ENCODE results near the gene MYOG. TPM values are rescaled to one million over a fixed set of nuclear protein-coding genes. Genes with fewer than 3 reads are reported as not detected.

Gene MYOG
- total and polyA plus RNA-seq, 10 of the 15 experiments (the other 5 are each of a cell fraction or from before 2014, with no cell fraction given): not detected

DNA sequence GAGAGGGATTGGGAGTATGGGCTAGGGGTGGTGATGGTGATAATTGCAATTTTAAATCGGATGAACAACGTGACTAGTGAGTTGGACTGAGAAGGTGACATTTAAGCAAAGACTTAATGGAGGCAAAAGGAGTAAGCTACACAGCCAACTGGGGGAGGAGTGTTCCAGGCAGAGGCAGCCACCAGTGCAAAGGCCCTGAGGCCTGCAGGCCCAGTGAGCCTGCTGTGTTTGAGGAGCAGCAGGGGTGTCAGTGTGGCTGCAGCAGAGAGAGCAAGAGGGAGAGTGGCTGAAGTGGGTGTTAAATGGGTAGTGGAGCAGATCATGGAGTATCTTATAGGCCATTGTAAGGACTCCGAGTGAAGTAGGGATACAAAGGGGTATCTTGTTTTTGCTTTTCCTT is 18.8 kb downstream of the MYOG start:
- POLR2A ChIA-PET: no interaction called here
- in situ Hi-C loops (cut with MboI): no loop called here

More for the DNA sequence above, 18.8 kb downstream of the MYOG start:
- TF ChIP-seq TARDBP (IDR thresholded peaks at IDR 0.05; ENCODE audit: borderline replicate concordance): no peak
- TF ChIP-seq, protein P1, sequence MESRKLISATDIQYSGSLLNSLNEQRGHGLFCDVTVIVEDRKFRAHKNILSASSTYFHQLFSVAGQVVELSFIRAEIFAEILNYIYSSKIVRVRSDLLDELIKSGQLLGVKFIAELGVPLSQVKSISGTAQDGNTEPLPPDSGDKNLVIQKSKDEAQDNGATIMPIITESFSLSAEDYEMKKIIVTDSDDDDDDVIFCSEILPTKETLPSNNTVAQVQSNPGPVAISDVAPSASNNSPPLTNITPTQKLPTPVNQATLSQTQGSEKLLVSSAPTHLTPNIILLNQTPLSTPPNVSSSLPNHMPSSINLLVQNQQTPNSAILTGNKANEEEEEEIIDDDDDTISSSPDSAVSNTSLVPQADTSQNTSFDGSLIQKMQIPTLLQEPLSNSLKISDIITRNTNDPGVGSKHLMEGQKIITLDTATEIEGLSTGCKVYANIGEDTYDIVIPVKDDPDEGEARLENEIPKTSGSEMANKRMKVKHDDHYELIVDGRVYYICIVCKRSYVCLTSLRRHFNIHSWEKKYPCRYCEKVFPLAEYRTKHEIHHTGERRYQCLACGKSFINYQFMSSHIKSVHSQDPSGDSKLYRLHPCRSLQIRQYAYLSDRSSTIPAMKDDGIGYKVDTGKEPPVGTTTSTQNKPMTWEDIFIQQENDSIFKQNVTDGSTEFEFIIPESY (IDR thresholded peaks at IDR 0.05): no peak
- no peak for TF ChIP-seq TCF12 (IDR thresholded peaks at IDR 0.05; ENCODE audit: low read depth, low read length)
- TF ChIP-seq, protein P2, sequence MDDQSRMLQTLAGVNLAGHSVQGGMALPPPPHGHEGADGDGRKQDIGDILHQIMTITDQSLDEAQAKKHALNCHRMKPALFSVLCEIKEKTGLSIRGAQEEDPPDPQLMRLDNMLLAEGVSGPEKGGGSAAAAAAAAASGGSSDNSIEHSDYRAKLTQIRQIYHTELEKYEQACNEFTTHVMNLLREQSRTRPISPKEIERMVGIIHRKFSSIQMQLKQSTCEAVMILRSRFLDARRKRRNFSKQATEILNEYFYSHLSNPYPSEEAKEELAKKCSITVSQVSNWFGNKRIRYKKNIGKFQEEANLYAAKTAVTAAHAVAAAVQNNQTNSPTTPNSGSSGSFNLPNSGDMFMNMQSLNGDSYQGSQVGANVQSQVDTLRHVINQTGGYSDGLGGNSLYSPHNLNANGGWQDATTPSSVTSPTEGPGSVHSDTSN (IDR thresholded peaks at IDR 0.05; ENCODE audit: insufficient replicate concordance, low read depth, low read length): no peak
- TF ChIP-seq CHD4 (IDR thresholded peaks at IDR 0.05): no peak
- TF ChIP-seq SREBF1 (IDR thresholded peaks at IDR 0.05; ENCODE audit: low read length): no peak
- no peak for TF ChIP-seq POLR2AphosphoS2 (IDR thresholded peaks at IDR 0.05; ENCODE audit: low read depth, low read length)
- no peak for TF ChIP-seq MTA2 (IDR thresholded peaks at IDR 0.05; ENCODE audit: low read depth)
- TF ChIP-seq, protein P3, sequence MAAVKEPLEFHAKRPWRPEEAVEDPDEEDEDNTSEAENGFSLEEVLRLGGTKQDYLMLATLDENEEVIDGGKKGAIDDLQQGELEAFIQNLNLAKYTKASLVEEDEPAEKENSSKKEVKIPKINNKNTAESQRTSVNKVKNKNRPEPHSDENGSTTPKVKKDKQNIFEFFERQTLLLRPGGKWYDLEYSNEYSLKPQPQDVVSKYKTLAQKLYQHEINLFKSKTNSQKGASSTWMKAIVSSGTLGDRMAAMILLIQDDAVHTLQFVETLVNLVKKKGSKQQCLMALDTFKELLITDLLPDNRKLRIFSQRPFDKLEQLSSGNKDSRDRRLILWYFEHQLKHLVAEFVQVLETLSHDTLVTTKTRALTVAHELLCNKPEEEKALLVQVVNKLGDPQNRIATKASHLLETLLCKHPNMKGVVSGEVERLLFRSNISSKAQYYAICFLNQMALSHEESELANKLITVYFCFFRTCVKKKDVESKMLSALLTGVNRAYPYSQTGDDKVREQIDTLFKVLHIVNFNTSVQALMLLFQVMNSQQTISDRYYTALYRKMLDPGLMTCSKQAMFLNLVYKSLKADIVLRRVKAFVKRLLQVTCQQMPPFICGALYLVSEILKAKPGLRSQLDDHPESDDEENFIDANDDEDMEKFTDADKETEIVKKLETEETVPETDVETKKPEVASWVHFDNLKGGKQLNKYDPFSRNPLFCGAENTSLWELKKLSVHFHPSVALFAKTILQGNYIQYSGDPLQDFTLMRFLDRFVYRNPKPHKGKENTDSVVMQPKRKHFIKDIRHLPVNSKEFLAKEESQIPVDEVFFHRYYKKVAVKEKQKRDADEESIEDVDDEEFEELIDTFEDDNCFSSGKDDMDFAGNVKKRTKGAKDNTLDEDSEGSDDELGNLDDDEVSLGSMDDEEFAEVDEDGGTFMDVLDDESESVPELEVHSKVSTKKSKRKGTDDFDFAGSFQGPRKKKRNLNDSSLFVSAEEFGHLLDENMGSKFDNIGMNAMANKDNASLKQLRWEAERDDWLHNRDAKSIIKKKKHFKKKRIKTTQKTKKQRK (IDR thresholded peaks at IDR 0.05; ENCODE audit: low read depth, low read length): no peak
- TF ChIP-seq, protein P4, sequence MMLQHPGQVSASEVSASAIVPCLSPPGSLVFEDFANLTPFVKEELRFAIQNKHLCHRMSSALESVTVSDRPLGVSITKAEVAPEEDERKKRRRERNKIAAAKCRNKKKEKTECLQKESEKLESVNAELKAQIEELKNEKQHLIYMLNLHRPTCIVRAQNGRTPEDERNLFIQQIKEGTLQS (IDR thresholded peaks at IDR 0.05; ENCODE audit: borderline replicate concordance, extremely low read depth, low read depth, low read length): no peak
- TF ChIP-seq TAF1 (IDR thresholded peaks at IDR 0.05; ENCODE audit: borderline replicate concordance, low read depth, low read length): no peak
- no peak for TF ChIP-seq JUNB (IDR thresholded peaks at IDR 0.05)
- TF ChIP-seq ZNF207 (IDR thresholded peaks at IDR 0.05; ENCODE audit: borderline replicate concordance): no peak
- TF ChIP-seq SPI1 (IDR thresholded peaks at IDR 0.05; ENCODE audit: borderline replicate concordance, insufficient read depth, low read depth, low read length): no peak
- no peak for TF ChIP-seq RFX5 (IDR thresholded peaks at IDR 0.05; ENCODE audit: low read depth, low read length)
- no peak for TF ChIP-seq ATF7 (IDR thresholded peaks at IDR 0.05; ENCODE audit: low read depth)
- no peak for TF ChIP-seq NR2C1 (IDR thresholded peaks at IDR 0.05)
- H4K20me1 ChIP-seq (ENCODE audit: control insufficient read depth, insufficient read depth): no peaks in the 10 kb centered on the region
- H3K4me3 ChIP-seq: no peak overlapping the region
- DNase-seq (ENCODE audit: low read depth, low spot score): no peak
- ATAC-seq: no peak
- no peak for FAIRE-seq
- no TSS peak for BruUV-seq (replicated peaks)
- H3K79me2 ChIP-seq (ENCODE audit: control insufficient read depth, insufficient read depth, low read length): no peaks in the 10 kb centered on the region
- SMC1A ChIA-PET (ENCODE audit: uncharacterized antibody, unreplicated experiment): interaction anchor here (0.7 to 1.9 kb wide), 2 partner anchors 10 to 28 kb away, joined by 3 to 6 read pairs; no protein-coding TSS in a partner anchor
- H3K4me2 ChIP-seq (ENCODE audit: control insufficient read depth, insufficient read depth): no peak overlapping the region
- no peak overlapping the region for H2AFZ ChIP-seq (ENCODE audit: control insufficient read depth, low read depth, low read length)
- no peaks in the 10 kb centered on the region for H3K36me3 ChIP-seq (ENCODE audit: control insufficient read depth in 2 of 2, insufficient read depth in 2 of 2, low read length in 1 of 2)
- H3K27me3 ChIP-seq (replicated peaks in 1 of 2; ENCODE audit: control insufficient read depth in 2 of 2, insufficient read depth in 2 of 2, low read length in 1 of 2): no peaks in the 10 kb centered on the region
- H3K9me3 ChIP-seq (replicated peaks; ENCODE audit: control insufficient read depth, insufficient read depth, low read length): no peaks in the 10 kb centered on the region
- CTCF ChIA-PET: interaction anchor here (0.9 to 1.3 kb wide), 2 partner anchors 18 to 28 kb away, joined by 3 to 5 read pairs; partner anchors contain the start of gene MYOG
- H3K27ac ChIP-seq (ENCODE audit: control insufficient read depth, insufficient read depth): no peak overlapping the region
- no peaks in the 10 kb centered on the region; the same call in 1 of the 2 replicates for H3K4me1 ChIP-seq (ENCODE audit: control insufficient read depth, insufficient read depth, low read length)
- H3K9ac ChIP-seq (ENCODE audit: control insufficient read depth, insufficient read depth, low read length): no peak overlapping the region
- WGBS (ENCODE audit: insufficient coverage, insufficient replicate concordance, low lambda C conversion rate, missing lambda C conversion rate): 36% methylated on average over 3 of the region's 3 CpGs
- intact Hi-C loops (cut with micrococcal nuclease; ENCODE audit: unreplicated experiment): no loop called here
- RAD21 ChIA-PET (ENCODE audit: unreplicated experiment): interaction anchor here (0.7 to 1.1 kb wide), 2 partner anchors 149 to 200 kb away, joined by 3 read pairs; no protein-coding TSS in a partner anchor
